Stimulated activated CD8-positive, alpha-beta memory T cell treated with anti-CD3 and anti-CD28 coated beads, Interleukin-15, amount 100 ng/mL, for 4 hours (primary cell): ENCODE results near the gene RFX3.

Experiments
- DNase-seq, 2 donors: peaks; one replicate each; pipeline ENCODE4 v3.0.0-alpha.2; 2020; ENCODE audit warnings: low read depth in 2 of 2

RFX3 gene

GRCh38 chr9:3285365-3286161 lies 240.2 kb downstream of the RFX3 start:
- no peak for DNase-seq

GRCh38 chr9:3282365-3282764 lies 243.4 kb downstream of the RFX3 start:
- DNase-seq = no peak

- DNase-seq = no peak
Measured at GRCh38 chr9:3281399-3281798, 244.4 kb downstream of the RFX3 start.

- no peak for DNase-seq
Measured at GRCh38 chr9:3277200-3277599, 248.6 kb downstream of the RFX3 start.

GRCh38 chr9:3271581-3271980 lies 254.2 kb downstream of the RFX3 start:
- no peak for DNase-seq

GRCh38 chr9:3271157-3271556 lies 254.6 kb downstream of the RFX3 start:
- no peak for DNase-seq

- DNase-seq = no peak
Measured at GRCh38 chr9:3268223-3268622, 257.6 kb downstream of the RFX3 start.

GRCh38 chr9:3263698-3264097 lies 262.1 kb downstream of the RFX3 start:
- no peak for DNase-seq

- no peak for DNase-seq
Measured at GRCh38 chr9:3262826-3263529, 262.8 kb downstream of the RFX3 start.

- DNase-seq = no peak
Measured at GRCh38 chr9:3261484-3261883, 264.3 kb downstream of the RFX3 start.

- no peak for DNase-seq
Measured at GRCh38 chr9:3256571-3257330, 269.1 kb downstream of the RFX3 start.

GRCh38 chr9:3251309-3251708 lies 274.5 kb downstream of the RFX3 start:
- no peak for DNase-seq

- no peak for DNase-seq
Measured at GRCh38 chr9:3250741-3251140, 275.1 kb downstream of the RFX3 start.

- no peak for DNase-seq
Measured at GRCh38 chr9:3247211-3247610, 278.6 kb downstream of the RFX3 start.

GRCh38 chr9:3246241-3246640 lies 279.6 kb downstream of the RFX3 start:
- DNase-seq = no peak

- no peak for DNase-seq
Measured at GRCh38 chr9:3244963-3245653, 280.7 kb downstream of the RFX3 start.

GRCh38 chr9:3243683-3244082 lies 282.1 kb downstream of the RFX3 start:
- no peak for DNase-seq

GRCh38 chr9:3241290-3241689 lies 284.5 kb downstream of the RFX3 start:
- no peak for DNase-seq

- peak in 1 of 2 donors; percentile 29 for DNase-seq
Measured at GRCh38 chr9:3240656-3241268, 285.0 kb downstream of the RFX3 start.

- no peak for DNase-seq
Measured at GRCh38 chr9:3239240-3239639, 286.6 kb downstream of the RFX3 start.

- no peak for DNase-seq
Measured at GRCh38 chr9:3238236-3238635, 287.6 kb downstream of the RFX3 start.

- no peak for DNase-seq
Measured at GRCh38 chr9:3237121-3237520, 288.7 kb downstream of the RFX3 start.
